Neural cell (in vitro differentiated cells): ENCODE results near the gene SFMBT1.

Experiments used
- CTCF ChIP-seq: fragments of 450-650 bp; IDR thresholded peaks from 2 replicates; pipeline ENCODE4 v1.5.1; 2014; ENCODE audit warnings: antibody characterized with exemption, mild to moderate bottlenecking, moderate library complexity; ENCODE audit not compliant: poor library complexity, severe bottlenecking
- EP300 ChIP-seq: fragments of 450-650 bp; conservative IDR thresholded peaks from 2 replicates; pipeline ENCODE4 v1.6.1; 2014; ENCODE audit warnings: antibody characterized with exemption, mild to moderate bottlenecking, moderate library complexity; ENCODE audit not compliant: poor library complexity, severe bottlenecking
- EZH2 ChIP-seq: fragments of 200-600, 300-800 bp; shearing (Covaris generic), sonication (generic); IDR thresholded peaks from 2 replicates; pipeline ENCODE4 v1.6.1; 2014; ENCODE audit warnings: antibody characterized with exemption, low read length, borderline replicate concordance, mild to moderate bottlenecking; ENCODE audit not compliant: insufficient read depth, poor library complexity, severe bottlenecking
- POLR2AphosphoS5 ChIP-seq: IDR thresholded peaks from 2 replicates; pipeline ENCODE4 v1.6.1; 2012
- RAD21 ChIP-seq: fragments of 450-650 bp; conservative IDR thresholded peaks from 2 replicates; pipeline ENCODE4 v1.6.1; 2014; ENCODE audit warnings: antibody characterized with exemption, mild to moderate bottlenecking, moderate library complexity
- SMC3 ChIP-seq: fragments of 450-650 bp; conservative IDR thresholded peaks from 2 replicates; pipeline ENCODE4 v1.6.1; 2014; ENCODE audit warnings: antibody characterized with exemption, mild to moderate bottlenecking, moderate library complexity; ENCODE audit not compliant: poor library complexity

DNA sequence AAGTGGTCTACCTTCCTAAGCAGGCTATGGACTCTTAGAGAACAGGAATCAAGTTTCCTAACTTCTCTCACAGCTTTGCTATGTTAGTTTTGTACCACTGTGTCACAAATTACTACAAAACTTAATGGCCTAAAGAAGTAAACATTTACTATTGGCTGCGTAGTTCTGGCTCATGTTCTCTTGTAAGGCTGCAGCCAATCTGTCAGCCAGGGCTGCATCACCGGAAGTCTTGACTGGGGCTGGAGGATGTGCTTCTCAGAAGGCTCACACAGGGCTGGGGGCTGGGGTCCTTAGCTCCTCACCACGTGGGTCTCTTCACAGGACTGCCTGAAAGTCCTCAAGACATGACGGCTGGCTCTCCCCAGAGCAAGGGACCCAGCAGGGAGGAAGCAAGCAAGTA lies 164.0 kb downstream of the SFMBT1 start:
- no peak for TF ChIP-seq RAD21
- TF ChIP-seq POLR2AphosphoS5: no peak
- no peak for TF ChIP-seq EZH2
- TF ChIP-seq CTCF: no peak
- no peak for TF ChIP-seq EP300
- TF ChIP-seq SMC3: no peak
